Nephron progenitor cell (in vitro differentiated cells): ENCODE results near the gene CAMK2A.
A peak's percentile ranks its signal among the peaks of the same experiment; 100 is the strongest.

Source experiments
- DNase-seq: peaks from one replicate; pipeline ENCODE4 v3.0.0; 2021
- H3K27ac Mint-ChIP-seq: 2 replicates; pipeline ENCODE4 v1.8.0; 2021; ENCODE audit warnings: mild to moderate bottlenecking, moderate library complexity, mixed read lengths
- H3K27me3 Mint-ChIP-seq: 2 replicates; pipeline ENCODE4 v1.8.0; 2021; ENCODE audit warnings: mild to moderate bottlenecking, low read depth, mixed read lengths; ENCODE audit not compliant: poor library complexity
- H3K36me3 Mint-ChIP-seq: 2 replicates; pipeline ENCODE4 v1.8.0; 2021; ENCODE audit warnings: low read depth, mixed read lengths
- H3K4me1 Mint-ChIP-seq: 2 replicates; pipeline ENCODE4 v1.8.0; 2021; ENCODE audit warnings: mixed read lengths
- H3K4me3 Mint-ChIP-seq: 2 replicates; pipeline ENCODE4 v1.8.0; 2021; ENCODE audit warnings: mild to moderate bottlenecking, moderate library complexity, mixed read lengths
- H3K9me3 Mint-ChIP-seq: 2 replicates; pipeline ENCODE4 v1.8.0; 2021; ENCODE audit warnings: mild to moderate bottlenecking, moderate library complexity, mixed read lengths
- TF ChIP-seq, protein P1 (sequence below): fragments of 200-600 bp; sonication (generic); IDR thresholded peaks from 2 replicates; pipeline ENCODE4 v1.5.0; 2021; ENCODE audit warnings: antibody characterized with exemption

CAMK2A gene

GRCh38 chr5:150227606-150228273 is 61.8 kb downstream of the CAMK2A start:
- H3K27ac Mint-ChIP-seq, result no peak overlapping the region
- H3K4me1 Mint-ChIP-seq, result peaks cover 23% of the 10 kb centered on the region
- no peaks in the 10 kb centered on the region for H3K36me3 Mint-ChIP-seq
- TF ChIP-seq, protein P1, sequence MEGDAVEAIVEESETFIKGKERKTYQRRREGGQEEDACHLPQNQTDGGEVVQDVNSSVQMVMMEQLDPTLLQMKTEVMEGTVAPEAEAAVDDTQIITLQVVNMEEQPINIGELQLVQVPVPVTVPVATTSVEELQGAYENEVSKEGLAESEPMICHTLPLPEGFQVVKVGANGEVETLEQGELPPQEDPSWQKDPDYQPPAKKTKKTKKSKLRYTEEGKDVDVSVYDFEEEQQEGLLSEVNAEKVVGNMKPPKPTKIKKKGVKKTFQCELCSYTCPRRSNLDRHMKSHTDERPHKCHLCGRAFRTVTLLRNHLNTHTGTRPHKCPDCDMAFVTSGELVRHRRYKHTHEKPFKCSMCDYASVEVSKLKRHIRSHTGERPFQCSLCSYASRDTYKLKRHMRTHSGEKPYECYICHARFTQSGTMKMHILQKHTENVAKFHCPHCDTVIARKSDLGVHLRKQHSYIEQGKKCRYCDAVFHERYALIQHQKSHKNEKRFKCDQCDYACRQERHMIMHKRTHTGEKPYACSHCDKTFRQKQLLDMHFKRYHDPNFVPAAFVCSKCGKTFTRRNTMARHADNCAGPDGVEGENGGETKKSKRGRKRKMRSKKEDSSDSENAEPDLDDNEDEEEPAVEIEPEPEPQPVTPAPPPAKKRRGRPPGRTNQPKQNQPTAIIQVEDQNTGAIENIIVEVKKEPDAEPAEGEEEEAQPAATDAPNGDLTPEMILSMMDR, result no peak
- DNase-seq, result no peak
- H3K4me3 Mint-ChIP-seq, result no peak overlapping the region
- H3K9me3 Mint-ChIP-seq, result no peaks in the 10 kb centered on the region
- H3K27me3 Mint-ChIP-seq, result peaks cover 4% of the 10 kb centered on the region

DNA sequence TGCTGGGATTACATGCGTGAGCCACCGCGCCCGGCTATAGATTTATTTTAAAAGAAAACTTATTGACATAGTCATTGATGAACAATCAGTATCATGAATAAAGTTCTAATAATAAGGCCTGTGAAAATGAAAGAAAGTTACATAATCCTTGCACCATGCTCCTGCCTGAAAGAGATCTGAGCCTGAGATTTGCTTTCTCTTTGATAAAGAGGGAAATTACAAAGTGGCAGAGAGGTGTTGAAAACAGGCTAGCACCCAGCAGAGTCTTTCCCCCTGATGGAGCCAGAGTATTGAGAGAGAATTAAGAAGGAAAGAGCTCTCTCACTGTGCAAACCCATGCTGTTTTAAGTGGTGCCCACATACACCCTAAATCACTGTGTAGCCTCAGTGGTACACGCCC is 62.5 kb downstream of the CAMK2A start:
- no peak for DNase-seq
- Mint-ChIP-seq H3K4me3 (no peak overlapping the region), H3K27ac (no peak overlapping the region), H3K9me3 (no peaks in the 10 kb centered on the region), H3K27me3 (peaks cover 4% of the 10 kb centered on the region), H3K4me1 (peaks cover 23% of the 10 kb centered on the region), H3K36me3 (no peaks in the 10 kb centered on the region)
- TF ChIP-seq, protein P1, result no peak

GRCh38 chr5:150224483-150225027 is 65.0 kb downstream of the CAMK2A start:
- H3K27me3 Mint-ChIP-seq, result peaks cover 4% of the 10 kb centered on the region
- H3K4me3 Mint-ChIP-seq, result no peak overlapping the region
- H3K36me3 Mint-ChIP-seq, result no peaks in the 10 kb centered on the region
- TF ChIP-seq, protein P1, result no peak
- no peak overlapping the region for H3K27ac Mint-ChIP-seq
- H3K4me1 Mint-ChIP-seq, result peaks cover 31% of the 10 kb centered on the region
- H3K9me3 Mint-ChIP-seq, result no peaks in the 10 kb centered on the region
- peak; percentile 38 for DNase-seq

DNA sequence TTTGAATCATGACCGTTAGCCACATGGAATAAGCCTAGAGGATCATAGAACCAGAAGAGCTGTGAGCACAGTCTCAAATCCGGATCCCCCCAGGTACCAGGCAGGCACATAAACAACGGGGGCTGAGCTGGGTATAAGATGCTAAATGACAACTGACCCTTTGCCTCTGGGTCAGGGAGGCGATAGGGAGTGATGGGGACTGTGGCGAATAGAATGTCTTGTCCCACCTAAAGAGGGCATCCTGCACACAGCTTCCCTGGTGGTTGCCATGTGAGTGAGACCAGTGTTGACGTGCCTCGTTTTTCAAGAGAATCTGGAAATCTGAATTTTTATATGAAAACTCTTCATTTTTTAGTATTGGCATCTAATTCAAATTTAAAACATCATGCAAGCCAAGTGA is 66.1 kb downstream of the CAMK2A start:
- no peak overlapping the region for H3K27ac Mint-ChIP-seq
- H3K27me3 Mint-ChIP-seq, result peaks cover 4% of the 10 kb centered on the region
- peaks cover 31% of the 10 kb centered on the region for H3K4me1 Mint-ChIP-seq
- DNase-seq, result no peak
- TF ChIP-seq, protein P1, result no peak
- H3K9me3 Mint-ChIP-seq, result no peaks in the 10 kb centered on the region
- no peak overlapping the region for H3K4me3 Mint-ChIP-seq
- no peaks in the 10 kb centered on the region for H3K36me3 Mint-ChIP-seq

DNA sequence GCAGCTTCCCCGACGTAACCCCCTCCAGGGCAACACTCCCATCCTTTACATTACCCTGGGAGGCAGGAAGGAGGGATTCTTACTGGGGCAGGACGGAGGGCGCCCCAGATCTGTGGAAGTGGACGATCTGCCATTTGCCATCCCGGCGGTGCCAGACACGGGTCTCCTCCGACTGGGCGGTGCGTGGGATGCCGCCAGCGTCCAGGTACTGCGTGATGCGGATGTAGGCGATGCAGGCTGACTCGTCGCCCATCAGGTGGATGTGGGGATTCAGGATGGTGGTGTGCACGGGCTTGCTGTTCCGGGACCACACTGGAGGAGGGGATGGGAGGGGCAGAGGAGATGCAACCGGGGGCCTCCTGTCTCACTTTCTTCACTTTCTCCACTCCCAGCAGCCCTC is 66.7 kb downstream of the CAMK2A start:
- no peak overlapping the region for H3K4me3 Mint-ChIP-seq
- no peaks in the 10 kb centered on the region for H3K9me3 Mint-ChIP-seq
- TF ChIP-seq, protein P1, result no peak
- no peaks in the 10 kb centered on the region for H3K36me3 Mint-ChIP-seq
- peaks cover 32% of the 10 kb centered on the region for H3K4me1 Mint-ChIP-seq
- no peak for DNase-seq
- peaks cover 4% of the 10 kb centered on the region for H3K27me3 Mint-ChIP-seq
- H3K27ac Mint-ChIP-seq, result no peak overlapping the region

DNA sequence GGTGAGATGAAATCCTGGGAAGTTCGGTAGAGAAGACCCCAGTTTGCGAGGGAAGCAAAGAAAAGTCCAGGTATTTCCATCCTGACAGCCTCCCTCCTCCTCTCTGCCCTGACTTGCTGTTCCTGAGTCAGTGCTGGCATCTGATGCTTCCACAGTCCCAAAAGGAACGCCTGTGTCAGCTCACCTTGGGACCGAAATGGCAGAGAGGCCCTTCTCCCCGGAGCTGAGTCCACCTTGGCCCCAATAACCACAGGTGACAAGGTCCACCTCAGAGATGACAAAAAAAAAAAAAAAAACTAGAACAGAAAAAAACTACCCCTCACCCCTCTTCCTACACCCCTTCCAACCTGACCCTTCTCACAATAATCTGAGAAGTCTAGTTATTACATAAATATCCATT is 68.1 kb downstream of the CAMK2A start:
- Mint-ChIP-seq H3K36me3 (no peaks in the 10 kb centered on the region), H3K27ac (no peak overlapping the region)

More for the DNA sequence above, 68.1 kb downstream of the CAMK2A start:
- H3K27me3 Mint-ChIP-seq, result peaks cover 12% of the 10 kb centered on the region
- DNase-seq, result no peak
- H3K4me3 Mint-ChIP-seq, result no peak overlapping the region
- no peaks in the 10 kb centered on the region for H3K9me3 Mint-ChIP-seq
- peaks cover 44% of the 10 kb centered on the region for H3K4me1 Mint-ChIP-seq
- TF ChIP-seq, protein P1, result no peak
